ENCODE measurements around the gene VPS11.
"Not testable (repeated sequence)": the region's sequence is repeated elsewhere in the genome, so short reads cannot be mapped to it uniquely, and the experiment has no call there.

VPS11 gene

GRCh38 chr11:119067371-119068222 lies at the start of gene VPS11:
Gene VPS11, plus strand, starts transcription at chr11:119067818. Its CDS starts 6 bp downstream, at chr11:119067824.
- peak; percentile 93 for DNase-seq

DNA sequence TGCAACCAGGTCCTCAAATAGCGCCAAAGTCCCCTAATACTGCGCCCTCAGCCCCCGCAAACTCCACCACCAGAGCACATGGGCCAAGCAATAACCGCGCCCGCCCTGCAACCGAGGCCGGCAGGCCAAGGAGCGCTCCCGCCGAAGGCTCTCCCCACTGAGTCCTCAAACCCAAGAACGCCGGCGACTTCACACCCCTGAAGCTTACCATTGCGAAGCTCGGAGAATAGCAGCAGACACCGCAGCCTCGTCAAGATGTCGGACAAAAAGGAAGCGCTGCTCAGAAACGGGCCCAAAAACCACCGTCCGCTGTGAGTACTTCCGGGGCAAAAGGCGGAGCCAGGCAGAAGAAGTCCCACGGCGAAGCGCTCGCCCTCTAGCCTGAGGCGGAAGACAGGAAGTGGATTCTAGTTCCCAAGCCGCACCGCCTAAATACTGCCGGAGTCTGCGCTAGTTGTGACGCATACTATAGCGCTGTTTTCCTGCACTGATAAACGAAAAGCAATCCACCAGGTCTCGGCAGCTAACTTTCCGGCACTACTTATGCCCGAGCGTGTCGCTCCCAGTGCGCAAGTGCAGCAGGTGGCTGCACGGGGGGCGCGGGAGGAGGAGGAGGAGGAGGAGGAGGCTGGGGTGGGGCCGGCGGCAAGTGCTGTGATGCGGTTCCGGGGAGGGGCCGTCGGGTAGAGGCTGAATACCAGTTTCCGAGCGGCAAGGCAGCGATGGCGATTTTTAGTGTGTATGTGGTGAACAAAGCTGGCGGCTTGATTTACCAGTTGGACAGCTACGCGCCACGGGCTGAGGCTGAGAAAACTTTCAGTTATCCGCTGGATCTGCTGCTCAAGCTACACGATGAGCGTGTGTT lies 49.3 kb upstream of the VPS11 start, which contains the start of the genes RPS25 and TRAPPC4:
Gene RPS25 (minus strand): TSS at position 270 of the 865 bp plus-strand sequence. CDS start 59 bp downstream, at position 211.
Gene TRAPPC4 (plus strand): TSS at position 693 of the 865 bp plus-strand sequence. CDS start 30 bp downstream, at position 723.
- peak; percentile 96 for DNase-seq

DNA sequence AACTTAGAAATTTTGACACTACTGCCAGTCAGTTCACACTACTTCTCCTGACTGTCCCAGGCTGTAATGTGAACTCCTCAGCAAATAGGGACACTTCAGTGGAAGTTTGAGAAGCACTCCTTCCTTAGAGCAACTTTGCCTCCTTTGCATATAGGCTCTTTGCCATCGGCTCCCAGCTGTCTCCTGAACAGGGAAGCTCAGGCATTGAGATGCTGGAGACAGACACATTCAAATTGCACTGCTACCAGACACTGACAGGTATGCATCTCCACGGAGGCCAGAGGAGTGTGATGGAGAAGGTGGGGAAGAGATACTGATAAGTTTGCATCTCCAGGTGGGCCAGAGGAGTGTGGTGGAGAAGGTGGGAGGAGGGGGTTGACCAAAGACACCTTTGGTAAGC lies 47.6 kb upstream of the VPS11 start:
- no peak for DNase-seq

- DNase-seq, result no peak
Observed at GRCh38 chr11:119021631-119022030, 46.0 kb upstream of the VPS11 start.

- no peak for DNase-seq
Observed at GRCh38 chr11:119023741-119024140, 43.9 kb upstream of the VPS11 start.

- no peak for DNase-seq
Observed at GRCh38 chr11:119024430-119025098, 43.1 kb upstream of the VPS11 start.

DNA sequence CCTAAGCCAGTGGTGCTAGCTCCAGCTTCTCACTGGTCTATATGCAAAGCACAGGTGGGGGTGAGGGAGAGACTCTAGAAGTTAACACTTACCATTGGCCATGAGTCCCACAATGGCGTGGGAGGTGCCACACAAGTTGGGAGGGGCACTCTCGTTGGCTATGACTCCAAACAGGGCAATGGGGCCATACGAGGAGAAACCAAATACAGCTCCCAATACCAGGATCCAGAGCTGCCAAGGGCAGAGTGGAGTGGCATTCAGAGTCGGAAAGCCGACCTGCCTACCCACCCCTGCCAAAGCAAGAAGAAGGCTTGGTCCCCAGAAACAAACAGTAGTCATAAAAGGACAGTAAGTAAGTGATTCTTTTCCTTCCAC lies 42.5 kb upstream of the VPS11 start:
- no peak for DNase-seq

GRCh38 chr11:119025541-119025940 lies 42.1 kb upstream of the VPS11 start:
- no peak for DNase-seq

DNA sequence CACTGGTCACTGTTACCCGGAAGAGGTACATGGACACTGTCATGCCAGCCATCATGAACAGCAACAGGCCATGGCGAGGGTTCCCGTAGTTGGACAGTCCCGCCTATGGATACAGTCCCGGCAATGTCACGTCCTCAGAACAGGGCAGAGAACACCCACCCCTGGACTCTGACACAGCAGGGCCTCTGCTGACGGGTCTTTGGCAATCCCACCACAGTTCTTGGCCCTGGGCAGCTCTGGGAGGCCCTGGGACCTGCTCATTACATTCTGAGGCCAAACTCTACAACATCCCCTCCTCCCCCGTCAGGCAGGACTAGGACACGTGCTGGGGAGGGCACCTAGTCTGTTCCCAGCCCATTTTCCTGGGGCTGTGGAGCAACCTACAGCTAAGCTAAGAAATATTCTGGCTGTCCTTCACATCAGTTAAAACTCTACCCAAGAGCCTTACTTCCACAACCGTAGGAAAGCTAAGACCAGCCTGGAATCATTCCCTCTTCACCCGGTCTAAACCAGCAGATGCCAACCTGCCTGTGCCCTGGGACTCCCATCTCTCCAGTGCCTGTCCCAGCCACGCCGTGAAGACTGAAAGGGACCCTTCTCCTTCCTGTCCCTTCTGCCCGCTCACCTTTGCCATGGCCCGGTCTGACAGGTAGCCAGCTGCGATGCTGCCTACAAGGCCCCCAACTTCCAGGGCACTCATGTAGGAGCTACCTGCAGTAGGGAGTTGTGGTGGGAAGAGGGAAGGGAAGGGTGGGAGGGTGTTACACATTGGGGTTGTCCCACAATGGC lies 41.4 kb upstream of the VPS11 start:
- DNase-seq, result no peak

GRCh38 chr11:119026970-119027369 lies 40.6 kb upstream of the VPS11 start:
- DNase-seq, result no peak

- no peak for DNase-seq
Observed at GRCh38 chr11:119027561-119028345, 39.9 kb upstream of the VPS11 start.

- no peak for DNase-seq
Observed at GRCh38 chr11:119028346-119029068, 39.1 kb upstream of the VPS11 start.

- DNase-seq, result no peak
Observed at GRCh38 chr11:119029069-119029339, 38.6 kb upstream of the VPS11 start.

GRCh38 chr11:119029340-119030028 lies 38.1 kb upstream of the VPS11 start:
- DNase-seq, result no peak

GRCh38 chr11:119030029-119030328 lies 37.6 kb upstream of the VPS11 start:
- DNase-seq, result no peak

- DNase-seq, result peak; percentile 96
Observed at GRCh38 chr11:119030329-119031047, 37.1 kb upstream of the VPS11 start, which contains the start of gene SLC37A4. Gene SLC37A4, minus strand, starts transcription at chr11:119030877.

- no peak for DNase-seq
Observed at GRCh38 chr11:119031912-119032280, 35.7 kb upstream of the VPS11 start.

- not testable (repeated sequence) for DNase-seq
Observed at GRCh38 chr11:119033421-119033820, 34.2 kb upstream of the VPS11 start.

- DNase-seq, result no peak
Observed at GRCh38 chr11:119034813-119035212, 32.8 kb upstream of the VPS11 start.

- no peak for DNase-seq
Observed at GRCh38 chr11:119038884-119039283, 28.7 kb upstream of the VPS11 start.

Measured in NCI-H510A treated with DMSO at 0.1 percent for 48 hours (cell line).